ENCODE measurements around the gene HS3ST5. TPM values are rescaled to one million over a fixed set of nuclear protein-coding genes. Genes with fewer than 3 reads are reported as not detected.
"Not testable (repeated sequence)": the region's sequence is repeated elsewhere in the genome, so short reads cannot be mapped to it uniquely, and the experiment has no call there.

The HS3ST5 gene
- total RNA-seq, 4 donors from 2014 or later, result not detected

DNA sequence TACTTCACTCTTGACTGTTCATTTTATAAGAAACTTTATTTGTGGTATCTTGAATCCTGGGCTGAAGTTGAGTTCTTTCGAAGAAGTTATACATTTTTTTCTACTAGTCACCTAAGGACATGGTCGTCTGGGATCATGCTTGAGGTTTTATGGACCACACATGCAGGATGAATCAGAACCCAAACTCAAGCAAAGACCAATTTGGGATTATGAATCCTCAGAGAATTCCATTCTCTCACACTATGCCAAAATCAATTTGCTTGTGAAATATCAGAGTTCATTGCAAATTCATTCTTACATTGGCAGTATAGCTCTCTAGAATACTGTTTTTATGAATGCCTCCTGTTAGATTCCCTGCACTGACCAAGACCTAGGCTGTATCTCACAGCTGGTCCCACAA, 257.6 kb downstream of the HS3ST5 start:
- 80 to 88% methylated on average over 2 of the region's 2 CpGs for WGBS, 2 donors
- Histone ChIP-seq H3K27ac (no peak overlapping the region), H3K4me3 (replicated peaks in 1 of 3) (no peak overlapping the region), H3K4me1 (peaks cover 0 to 4% of the 10 kb centered on the region in 2 donors), H3K27me3 (no peaks in the 10 kb centered on the region), H3K36me3 (no peaks in the 10 kb centered on the region), H3K9me3 (no peaks in the 10 kb centered on the region)
- intact Hi-C loops (cut with DNase I), result no loop called here
- TF ChIP-seq, protein P1, sequence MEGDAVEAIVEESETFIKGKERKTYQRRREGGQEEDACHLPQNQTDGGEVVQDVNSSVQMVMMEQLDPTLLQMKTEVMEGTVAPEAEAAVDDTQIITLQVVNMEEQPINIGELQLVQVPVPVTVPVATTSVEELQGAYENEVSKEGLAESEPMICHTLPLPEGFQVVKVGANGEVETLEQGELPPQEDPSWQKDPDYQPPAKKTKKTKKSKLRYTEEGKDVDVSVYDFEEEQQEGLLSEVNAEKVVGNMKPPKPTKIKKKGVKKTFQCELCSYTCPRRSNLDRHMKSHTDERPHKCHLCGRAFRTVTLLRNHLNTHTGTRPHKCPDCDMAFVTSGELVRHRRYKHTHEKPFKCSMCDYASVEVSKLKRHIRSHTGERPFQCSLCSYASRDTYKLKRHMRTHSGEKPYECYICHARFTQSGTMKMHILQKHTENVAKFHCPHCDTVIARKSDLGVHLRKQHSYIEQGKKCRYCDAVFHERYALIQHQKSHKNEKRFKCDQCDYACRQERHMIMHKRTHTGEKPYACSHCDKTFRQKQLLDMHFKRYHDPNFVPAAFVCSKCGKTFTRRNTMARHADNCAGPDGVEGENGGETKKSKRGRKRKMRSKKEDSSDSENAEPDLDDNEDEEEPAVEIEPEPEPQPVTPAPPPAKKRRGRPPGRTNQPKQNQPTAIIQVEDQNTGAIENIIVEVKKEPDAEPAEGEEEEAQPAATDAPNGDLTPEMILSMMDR (IDR thresholded peaks at IDR 0.05), result no peak
- no peak for TF ChIP-seq POLR2A (IDR thresholded peaks at IDR 0.05)
- no peak for DNase-seq

DNA sequence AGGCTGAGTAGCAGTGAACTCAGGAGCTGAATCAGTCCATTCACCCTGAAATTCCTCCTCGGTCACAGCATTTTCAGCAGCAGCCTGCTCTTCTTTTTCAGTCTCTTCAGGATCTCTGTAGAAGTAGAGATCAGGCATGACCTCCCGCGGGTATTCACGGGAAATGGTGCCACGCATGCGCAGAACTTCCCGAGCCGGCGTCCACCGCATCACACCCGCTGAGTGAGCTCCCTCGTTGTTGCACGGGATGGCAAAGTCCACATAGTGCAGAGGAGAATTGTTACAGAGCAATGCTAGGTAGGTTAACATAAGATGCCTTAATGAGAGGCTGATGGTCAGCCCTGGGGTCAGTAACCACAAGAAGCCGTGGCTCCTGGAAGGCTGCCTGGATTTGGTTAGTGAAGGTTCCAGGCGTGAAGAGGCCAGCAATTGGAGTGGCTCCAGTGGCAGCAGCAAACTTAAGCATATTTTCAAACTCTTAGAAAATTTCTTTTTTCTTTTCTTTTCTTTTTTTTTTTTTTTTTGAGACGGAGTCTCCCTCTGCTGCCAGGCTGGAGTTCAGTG, 258.4 kb downstream of the HS3ST5 start:
- Histone ChIP-seq H3K27me3 (no peaks in the 10 kb centered on the region), H3K36me3 (no peaks in the 10 kb centered on the region), H3K4me1 (peaks cover 0 to 4% of the 10 kb centered on the region in 2 donors), H3K27ac (no peak overlapping the region), H3K9me3 (no peaks in the 10 kb centered on the region), H3K4me3 (replicated peaks in 1 of 3) (no peak overlapping the region)
- DNase-seq, result peak; percentile 10 to 15
- WGBS, 2 donors, result 85 to 88% methylated on average over 16 of the region's 16 CpGs
- intact Hi-C loops (cut with DNase I), result no loop called here
- TF ChIP-seq, protein P1 (IDR thresholded peaks at IDR 0.05), result no peak
- TF ChIP-seq POLR2A (IDR thresholded peaks at IDR 0.05), result no peak

DNA sequence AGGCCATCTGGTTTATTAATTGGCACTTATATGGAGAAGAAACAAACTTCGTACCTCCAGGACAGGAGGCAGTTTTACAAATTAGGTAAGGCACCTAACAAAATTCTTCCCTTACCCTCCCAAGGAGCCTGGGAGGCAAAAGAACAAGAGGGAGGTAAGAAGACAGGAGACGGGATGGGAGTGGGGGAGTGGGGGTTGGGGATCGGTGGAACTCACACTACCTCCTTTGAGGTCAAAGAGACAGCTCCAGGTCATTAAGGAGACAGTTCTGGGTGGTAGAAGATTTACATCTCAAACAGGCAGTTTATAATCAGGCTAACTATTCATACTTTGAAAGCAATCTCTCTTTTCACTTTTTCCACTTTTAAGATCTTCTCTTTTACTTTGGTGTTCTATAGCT, 259.6 kb downstream of the HS3ST5 start:
- WGBS, 2 donors, result 80 to 81% methylated on average over 3 of the region's 3 CpGs
- intact Hi-C loops (cut with DNase I), result no loop called here

DNA sequence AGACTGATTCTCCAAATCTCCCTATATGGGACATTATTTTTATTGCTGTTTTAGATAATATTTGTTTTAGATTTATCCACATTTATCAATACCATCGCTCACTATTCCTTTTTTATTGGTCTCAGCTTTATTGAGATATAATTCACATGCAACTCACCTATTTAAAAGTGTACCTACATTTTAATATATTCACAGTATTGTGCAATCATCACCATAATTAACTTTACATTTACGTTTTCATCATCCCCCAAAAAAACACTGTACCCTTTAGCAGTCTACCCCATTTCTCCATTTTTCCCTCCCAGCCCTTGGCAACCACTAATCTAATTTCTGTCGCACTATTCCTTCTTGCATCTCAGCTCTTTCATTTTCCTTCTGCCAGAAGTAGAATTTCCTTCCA, 261.1 kb downstream of the HS3ST5 start:
- no peak overlapping the region for H3K27ac ChIP-seq
- DNase-seq, result no peak
- TF ChIP-seq POLR2A (IDR thresholded peaks at IDR 0.05), result no peak
- TF ChIP-seq, protein P1 (IDR thresholded peaks at IDR 0.05), result no peak
- intact Hi-C loops (cut with DNase I), result no loop called here
- no peak overlapping the region for H3K4me3 ChIP-seq (replicated peaks in 1 of 3)
- WGBS, 2 donors, result 78 to 85% methylated on average over 3 of the region's 3 CpGs
- peaks cover 0 to 4% of the 10 kb centered on the region in 2 donors for H3K4me1 ChIP-seq
- no peaks in the 10 kb centered on the region for H3K36me3 ChIP-seq
- no peaks in the 10 kb centered on the region for H3K27me3 ChIP-seq
- no peaks in the 10 kb centered on the region for H3K9me3 ChIP-seq

More for the DNA sequence above, 259.6 kb downstream of the HS3ST5 start:
- no peaks in the 10 kb centered on the region for H3K27me3 ChIP-seq
- H3K4me3 ChIP-seq (replicated peaks in 1 of 3), result no peak overlapping the region
- H3K36me3 ChIP-seq, result no peaks in the 10 kb centered on the region
- no peaks in the 10 kb centered on the region for H3K9me3 ChIP-seq
- peaks cover 0 to 4% of the 10 kb centered on the region in 2 donors for H3K4me1 ChIP-seq
- no peak overlapping the region for H3K27ac ChIP-seq
- no peak for DNase-seq
- TF ChIP-seq, protein P1 (IDR thresholded peaks at IDR 0.05), result no peak
- TF ChIP-seq POLR2A (IDR thresholded peaks at IDR 0.05), result no peak

DNA sequence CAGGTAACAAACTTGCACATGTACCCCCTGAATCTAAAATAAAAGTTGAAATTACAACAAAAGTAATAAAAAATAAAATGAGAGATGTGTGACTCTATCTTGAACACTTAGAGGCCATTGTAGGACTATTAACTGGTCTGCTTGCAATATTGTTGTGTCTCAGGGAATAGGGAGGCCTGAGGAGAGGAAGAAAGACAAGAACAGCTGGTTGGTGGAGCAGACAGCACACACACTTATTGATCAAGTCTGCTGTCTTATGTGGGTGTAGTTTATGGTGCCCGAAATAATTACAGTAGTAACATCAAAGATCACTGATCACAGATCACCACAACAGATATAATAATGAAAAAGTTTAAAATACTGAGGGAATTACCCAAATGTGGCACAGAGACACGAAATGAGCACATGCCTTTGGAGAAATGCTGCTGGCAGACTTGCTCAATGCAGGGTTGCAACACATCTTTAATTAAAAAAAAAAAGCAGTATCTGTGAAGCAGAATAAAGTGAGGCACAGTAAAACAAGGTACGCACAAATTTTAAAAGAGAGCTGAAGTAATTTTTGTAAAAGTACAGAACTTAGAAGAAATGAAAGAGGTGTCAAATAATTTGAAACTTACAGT, 261.8 kb downstream of the HS3ST5 start:
- intact Hi-C loops (cut with DNase I), result no loop called here
- TF ChIP-seq, protein P1 (IDR thresholded peaks at IDR 0.05), result no peak
- no peak for TF ChIP-seq POLR2A (IDR thresholded peaks at IDR 0.05)
- Histone ChIP-seq H3K36me3 (no peaks in the 10 kb centered on the region), H3K9me3 (no peaks in the 10 kb centered on the region), H3K27me3 (no peaks in the 10 kb centered on the region), H3K4me1 (peaks cover 0 to 4% of the 10 kb centered on the region in 2 donors), H3K27ac (no peak overlapping the region), H3K4me3 (replicated peaks in 1 of 3) (no peak overlapping the region)
- no peak for DNase-seq
- 89 to 90% methylated on average over 3 of the region's 3 CpGs for WGBS, 2 donors

DNA sequence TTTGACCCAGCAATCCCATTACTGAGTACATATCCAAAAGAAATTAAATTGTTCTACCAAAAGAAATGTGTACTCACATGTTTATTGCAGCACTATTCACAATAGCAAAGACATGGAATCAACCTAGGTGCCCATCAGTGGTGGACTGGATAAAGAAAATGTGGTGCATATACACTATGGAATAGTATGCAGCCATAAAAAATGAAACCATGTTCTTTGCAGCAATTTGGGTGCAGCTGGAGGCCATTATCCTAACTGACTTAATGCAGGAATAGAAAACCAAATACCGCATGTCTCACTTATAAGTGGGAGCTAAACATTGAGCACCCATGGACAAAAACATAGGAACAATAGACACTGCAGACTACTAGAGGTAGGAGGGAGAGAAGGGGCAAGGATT, 262.4 kb downstream of the HS3ST5 start:
- intact Hi-C loops (cut with DNase I); DNase-seq; H3K36me3 ChIP-seq; H3K4me3 ChIP-seq (replicated peaks in 1 of 3); H3K27me3 ChIP-seq; H3K27ac ChIP-seq; H3K9me3 ChIP-seq; H3K4me1 ChIP-seq: not testable (repeated sequence)
- 95 to 98% methylated on average over 1 of the region's 1 CpG for whole genome bisulfite sequencing, 2 donors

Measured in thyroid gland (tissue), 4 donors.